OCI-LY3 (cell line): ENCODE results near the gene ZNF488.

ENCODE experiments used
- EZH2phosphoT487 ChIP-seq: fragments of 200-600 bp; shearing (Covaris generic); IDR thresholded peaks from 2 replicates; pipeline ENCODE4 v1.6.1; 2018; ENCODE audit warnings: antibody characterized with exemption, mixed run types, low read depth
- TF ChIP-seq, protein P1 (sequence below): fragments of 200-600, 300-600 bp; sonication (generic); IDR thresholded peaks from 2 replicates; pipeline ENCODE4 v1.5.1; 2014; ENCODE audit warnings: antibody characterized with exemption, low read length, low read depth

DNA sequence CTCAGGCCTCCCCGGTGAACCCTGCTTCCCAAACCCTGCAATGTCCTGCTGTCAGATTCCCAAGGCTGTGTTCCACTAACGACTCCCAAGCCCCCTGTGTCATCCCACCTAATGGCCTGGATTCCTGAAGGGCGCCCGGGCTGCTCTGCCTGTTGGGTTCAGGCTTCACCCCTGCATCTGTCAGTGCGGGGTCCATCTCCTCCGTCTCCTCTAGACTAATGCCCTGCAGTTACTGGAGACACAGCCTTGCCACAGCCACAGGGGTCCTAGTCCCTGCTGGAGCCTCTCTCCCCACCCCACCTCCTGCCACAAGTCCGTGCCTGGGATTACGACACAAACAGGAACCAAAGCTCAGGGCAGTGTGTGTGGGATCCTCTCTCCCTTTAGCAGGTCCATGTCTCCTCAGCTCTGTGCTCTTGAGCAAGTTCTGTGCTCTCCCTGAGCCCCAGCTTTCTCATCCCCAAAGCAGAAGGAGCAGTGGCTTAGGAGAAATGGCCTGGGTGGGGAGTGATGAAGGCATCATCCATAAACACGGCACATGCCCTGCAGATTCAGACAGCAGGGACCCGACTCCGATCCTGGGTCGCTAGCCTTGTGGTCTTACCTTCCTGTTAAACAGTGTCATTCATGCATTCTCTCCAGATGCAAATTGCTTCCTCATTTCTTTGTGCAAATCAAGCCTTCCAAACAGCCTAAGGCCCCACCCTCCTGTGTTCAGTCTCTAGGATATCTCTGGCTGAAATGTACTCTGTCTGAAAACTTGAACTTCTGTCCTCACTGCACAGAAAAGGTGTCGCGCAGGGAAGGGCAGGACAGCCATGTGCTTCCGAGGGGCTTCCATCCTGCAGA, 44.1 kb downstream of the ZNF488 start:
- TF ChIP-seq, protein P1, sequence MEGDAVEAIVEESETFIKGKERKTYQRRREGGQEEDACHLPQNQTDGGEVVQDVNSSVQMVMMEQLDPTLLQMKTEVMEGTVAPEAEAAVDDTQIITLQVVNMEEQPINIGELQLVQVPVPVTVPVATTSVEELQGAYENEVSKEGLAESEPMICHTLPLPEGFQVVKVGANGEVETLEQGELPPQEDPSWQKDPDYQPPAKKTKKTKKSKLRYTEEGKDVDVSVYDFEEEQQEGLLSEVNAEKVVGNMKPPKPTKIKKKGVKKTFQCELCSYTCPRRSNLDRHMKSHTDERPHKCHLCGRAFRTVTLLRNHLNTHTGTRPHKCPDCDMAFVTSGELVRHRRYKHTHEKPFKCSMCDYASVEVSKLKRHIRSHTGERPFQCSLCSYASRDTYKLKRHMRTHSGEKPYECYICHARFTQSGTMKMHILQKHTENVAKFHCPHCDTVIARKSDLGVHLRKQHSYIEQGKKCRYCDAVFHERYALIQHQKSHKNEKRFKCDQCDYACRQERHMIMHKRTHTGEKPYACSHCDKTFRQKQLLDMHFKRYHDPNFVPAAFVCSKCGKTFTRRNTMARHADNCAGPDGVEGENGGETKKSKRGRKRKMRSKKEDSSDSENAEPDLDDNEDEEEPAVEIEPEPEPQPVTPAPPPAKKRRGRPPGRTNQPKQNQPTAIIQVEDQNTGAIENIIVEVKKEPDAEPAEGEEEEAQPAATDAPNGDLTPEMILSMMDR = no peak
- TF ChIP-seq EZH2phosphoT487 = no peak
